K562 (cell line): ENCODE measurements around the gene KCNQ2. TPM values are rescaled to one million over a fixed set of nuclear protein-coding genes. Genes with fewer than 3 reads are reported as not detected.

Experiments
- ATAC-seq: fragments of 200-7000 bp; cut with Tn5 transposase; 3 replicates; pipeline ENCODE4 v1.9.1; 2020; ENCODE audit warnings: moderate library complexity
- BruUV-seq: library from RNA; stranded (reverse); fragments of 400-500 nt; replicated peaks from 2 replicates; lab custom pipeline; 2021; lab: Mats Ljungman, UMichigan
- CTCF ChIA-PET: fragments of 300-600 bp; formaldehyde crosslinking; extraction: SDS; loops from one replicate; lab custom pipeline; 2021; ENCODE audit warnings: low intra/inter-chr PET ratio; lab: Yijun Ruan, JAX
- POLR2A ChIA-PET: fragments of 300-600, 350-650 bp; sonication (Branson Sonifier 250); formaldehyde crosslinking; extraction: SDS; loops from one replicate; lab custom pipeline; 2021; ENCODE audit warnings: antibody characterized with exemption, inconsistent platforms; lab: Yijun Ruan, JAX
- DNase-seq, 4 experiments: peaks; one replicate each; pipeline versions ENCODE4 v3.0.0 to v3.0.0-alpha.2; 2011 to 2018; ENCODE audit warnings: low spot score in 3 of 4, mixed read lengths in 3 of 4; ENCODE audit errors: extremely low read depth in 1 of 4
- FAIRE-seq: peaks from 2 replicates; lab custom pipeline; 2011; peaks lifted over from hg19 to GRCh38; lab: Jason Lieb, UNC
- H2AFZ ChIP-seq: 2 replicates; pipeline ENCODE4 v1.6.0; 2011; ENCODE audit warnings: low read depth, low read length, control low read depth, inconsistent platforms
- H3K27ac ChIP-seq: fragments of 200-600 bp; 3 replicates; pipeline ENCODE4 v1.8.0; 2011; ENCODE audit warnings: low read depth, mild to moderate bottlenecking, control low read depth, inconsistent platforms, low read length, moderate library complexity, mixed read lengths; ENCODE audit errors: extremely low read depth
- H3K27me3 ChIP-seq, 2 experiments: fragments of 300-600 bp in 1 of 2; 2 replicates in 1 of 2; 3 replicates in 1 of 2; pipeline versions ENCODE4 v1.6.0 to v1.8.0; 2011; ENCODE audit warnings: inconsistent platforms in 2 of 2, low read length in 2 of 2, mild to moderate bottlenecking in 1 of 2, mixed read lengths in 1 of 2, moderate library complexity in 1 of 2; ENCODE audit not compliant: control insufficient read depth in 2 of 2, insufficient read depth in 2 of 2
- H3K36me3 ChIP-seq: fragments of 300-600 bp; 3 replicates; pipeline ENCODE4 v1.8.0; 2011; ENCODE audit warnings: mild to moderate bottlenecking, low read length, inconsistent platforms; ENCODE audit not compliant: control insufficient read depth, insufficient read depth
- H3K4me1 ChIP-seq, 2 experiments: fragments of 200-600 bp in 1 of 2; replicated peaks in 1 of 2; 2 replicates in 1 of 2; 3 replicates in 1 of 2; pipeline versions ENCODE4 v1.5.1 to v1.8.0; 2011; ENCODE audit warnings: inconsistent platforms in 2 of 2, low read length in 2 of 2, mild to moderate bottlenecking in 1 of 2, mixed read lengths in 1 of 2, moderate library complexity in 1 of 2; ENCODE audit not compliant: control insufficient read depth in 2 of 2, insufficient read depth in 2 of 2
- H3K4me2 ChIP-seq: 2 replicates; pipeline ENCODE4 v1.6.1; 2011; ENCODE audit warnings: low read length, control low read depth, inconsistent platforms, mixed read lengths; ENCODE audit not compliant: insufficient read depth
- H3K4me3 ChIP-seq: fragments of 200-600 bp; sonication (generic), shearing (Covaris generic); 2 replicates; pipeline ENCODE4 v1.5.1; 2016; ENCODE audit warnings: control low read depth, inconsistent platforms
- H3K79me2 ChIP-seq: fragments of 200-600 bp; 3 replicates; pipeline ENCODE4 v1.8.0; 2011; ENCODE audit warnings: low read length, inconsistent platforms; ENCODE audit not compliant: control insufficient read depth, insufficient read depth
- H3K9ac ChIP-seq, 2 experiments: 2 replicates each; pipeline versions ENCODE4 v1.6.0 to v1.6.1; 2011; ENCODE audit warnings: low read depth in 2 of 2, low read length in 2 of 2, control low read depth in 1 of 2, inconsistent platforms in 1 of 2, mild to moderate bottlenecking in 1 of 2, mixed read lengths in 1 of 2; ENCODE audit not compliant: insufficient read depth in 1 of 2
- H3K9me1 ChIP-seq: one replicate; pipeline ENCODE4 v1.6.0; 2011; ENCODE audit warnings: inconsistent platforms, mild to moderate bottlenecking, low read length, moderate library complexity; ENCODE audit not compliant: control insufficient read depth, insufficient read depth
- H3K9me3 ChIP-seq: replicated peaks from 2 replicates; pipeline ENCODE4 v1.5.1; 2011; ENCODE audit warnings: low read depth, low read length, inconsistent platforms; ENCODE audit not compliant: control insufficient read depth, insufficient read depth
- H4K20me1 ChIP-seq: replicated peaks from 2 replicates; pipeline ENCODE4 v1.6.1; 2011; ENCODE audit warnings: low read length, inconsistent platforms, mixed read lengths; ENCODE audit not compliant: control insufficient read depth, insufficient read depth
- GATAD2A ChIP-seq: fragments of 450-650 bp; IDR thresholded peaks from 2 replicates; pipeline ENCODE4 v1.6.1; 2017
- GMEB1 ChIP-seq: fragments of 250-450 bp; sonication (Bioruptor Pico); IDR thresholded peaks from 2 replicates; pipeline ENCODE4 v1.4.0; 2020; ENCODE audit warnings: mild to moderate bottlenecking
- HDAC3 ChIP-seq: fragments of 450-650 bp; IDR thresholded peaks from 2 replicates; pipeline ENCODE4 v1.6.1; 2018; ENCODE audit warnings: borderline replicate concordance, mild to moderate bottlenecking, moderate library complexity; ENCODE audit not compliant: partially characterized antibody
- HIVEP1 ChIP-seq: fragments of 250-450 bp; sonication (Bioruptor Pico); IDR thresholded peaks from 2 replicates; pipeline ENCODE4 v1.4.0; 2020; ENCODE audit warnings: mild to moderate bottlenecking
- KDM5B ChIP-seq: fragments of 200-600 bp; sonication (generic); IDR thresholded peaks from 2 replicates; pipeline ENCODE4 v1.6.1; 2012; ENCODE audit warnings: low read depth, mild to moderate bottlenecking, moderate library complexity, low read length, control low read depth, inconsistent platforms; ENCODE audit not compliant: insufficient replicate concordance
- KLF10 ChIP-seq: fragments of 250-450 bp; sonication (Bioruptor Pico); IDR thresholded peaks from 2 replicates; pipeline ENCODE4 v1.6.1; 2021; ENCODE audit warnings: matching md5 sums
- MBD1 ChIP-seq: fragments of 250-450 bp; sonication (Bioruptor Pico); IDR thresholded peaks from 2 replicates; pipeline ENCODE4 v1.8.0; 2022; ENCODE audit warnings: inconsistent platforms
- MYC ChIP-seq, 2 experiments: fragments of 250-450 bp in 1 of 2; sonication (Bioruptor Pico) in 1 of 2; IDR thresholded peaks; 2 replicates each; pipeline versions ENCODE4 v1.5.1 to v1.6.1; 2012 to 2021; ENCODE audit warnings: low read depth in 2 of 2, borderline replicate concordance in 1 of 2, improper control_type of control experiment in 1 of 2, low read length in 1 of 2, mild to moderate bottlenecking in 1 of 2, moderate library complexity in 1 of 2
- TCF7 ChIP-seq: sonication (generic); IDR thresholded peaks from 2 replicates; pipeline ENCODE4 v1.6.1; 2016; ENCODE audit warnings: antibody characterized with exemption, borderline replicate concordance
- YY1 ChIP-seq, 3 experiments: IDR thresholded peaks; 2 replicates each; pipeline ENCODE4 v1.6.1; 2011; ENCODE audit warnings: low read length in 2 of 3, mild to moderate bottlenecking in 2 of 3, moderate library complexity in 2 of 3, borderline replicate concordance in 1 of 3, control low read depth in 1 of 3, low read depth in 1 of 3; ENCODE audit not compliant: insufficient read depth in 3 of 3, insufficient replicate concordance in 2 of 3, control insufficient read depth in 1 of 3, insufficient read length in 1 of 3; ENCODE audit errors: extremely low read depth in 1 of 3
- ZNF695 ChIP-seq: fragments of 450-650 bp; formaldehyde crosslinking; IDR thresholded peaks from 2 replicates; pipeline ENCODE4 v1.4.0; 2020; ENCODE audit warnings: mild to moderate bottlenecking, moderate library complexity
- WGBS: fragments of 100-300 bp; shearing (Covaris generic); methylation state at CpG from one replicate; pipeline ENCODE4 v1.1.6; 2016; ENCODE audit warnings: low coverage, mixed read lengths; ENCODE audit not compliant: insufficient coverage; ENCODE audit errors: missing lambda C conversion rate; 5-methylcytosine and 5-hydroxymethylcytosine counted together
- in situ Hi-C: fragments of 300-500 bp; cut with MboI; formaldehyde crosslinking; loops from 4 replicates; pipeline ENCODE4 v1.15.0; 2018; ENCODE audit warnings: inconsistent platforms, mixed read lengths
- intact Hi-C: fragments of 100-400 bp; cut with micrococcal nuclease; formaldehyde crosslinking; loops from 2 replicates; pipeline ENCODE4 v1.14.2; 2022
- polyA plus RNA-seq, 8 experiments: library from polyadenylated mRNA; depleted of rRNA in 4 of 8; stranded (reverse) in 5 of 8; unstranded in 3 of 8; fragments of >200 nt; fragmentation: Nextera tagmentation in 2 of 8; fragmentation: Illumina TruSeq in 1 of 8; extraction: Ambion mirVana in 2 of 8; extraction: Trizol in 1 of 8; gene quantifications; 2 replicates each; pipeline versions ENCODE4 v1.2.1 to v1.2.3, GENCODE V29; 2011 to 2014; ENCODE audit warnings: inconsistent platforms in 1 of 8, missing spikeins in 1 of 8
- total RNA-seq, 7 experiments: library from RNA; depleted of rRNA in 6 of 7; stranded (reverse); fragments of >200 nt in 6 of 7; fragmentation: Illumina TruSeq in 2 of 7; extraction: Trizol in 2 of 7; gene quantifications; 2 replicates each; pipeline versions ENCODE4 v1.2.1 to v1.2.3, GENCODE V29; 2011 to 2021; ENCODE audit warnings: low replicate concordance in 1 of 7
- TF ChIP-seq, protein P1 (sequence below), 2 experiments: IDR thresholded peaks; 2 replicates each; pipeline ENCODE4 v1.6.1; 2012; ENCODE audit warnings: improper control_type of control experiment in 2 of 2, low read depth in 2 of 2, low read length in 2 of 2, borderline replicate concordance in 1 of 2
- TF ChIP-seq, protein P2 (sequence below): sonication (generic); formaldehyde crosslinking; IDR thresholded peaks from 2 replicates; pipeline ENCODE4 v1.8.0; 2022; ENCODE audit warnings: missing genetic modification reagents, mild to moderate bottlenecking, borderline replicate concordance

Gene KCNQ2
- total and polyA plus RNA-seq, 9 of the 15 experiments (the other 6 are each of a cell fraction or from before 2014, with no cell fraction given) = 0.13 to 0.16 TPM; not detected in 7

DNA sequence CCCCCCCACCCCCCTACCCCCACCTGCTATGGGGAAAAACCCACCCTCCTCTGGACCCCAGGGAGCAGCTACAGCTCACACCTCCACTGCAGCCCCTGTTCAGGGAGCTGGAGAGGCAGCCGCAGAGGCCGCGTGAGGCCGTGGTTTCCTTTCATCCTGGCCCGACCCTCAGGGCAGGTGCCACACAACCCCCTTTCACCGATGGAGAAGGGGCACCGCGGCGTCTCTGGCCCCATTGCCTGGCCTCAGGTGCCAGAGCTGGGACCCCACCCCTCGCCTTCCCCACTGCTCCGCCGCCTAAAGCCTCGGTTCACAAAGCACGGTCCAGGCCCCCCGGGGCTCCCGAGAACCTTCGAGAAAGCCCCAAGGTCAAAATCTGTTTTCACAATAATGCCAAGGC is 11.8 kb upstream of the KCNQ2 start:
- Histone ChIP-seq H3K27ac (no peak overlapping the region), H3K9me3 (no peaks in the 10 kb centered on the region), H3K79me2 (no peaks in the 10 kb centered on the region), H3K4me2 (no peak overlapping the region), H3K36me3 (no peaks in the 10 kb centered on the region), H3K9ac (no peak overlapping the region), H3K4me3 (no peak overlapping the region), H3K4me1 (peaks cover 0 to 30% of the 10 kb centered on the region in 2 experiments; a peak in 2 of 5 replicates), H4K20me1 (0 out of 2 replicates have a peak, but pooled peaks cover 14% of the 10 kb centered on the region), H3K27me3 (peaks cover 16 to 41% of the 10 kb centered on the region in 2 experiments; a peak in 4 of 5 replicates), H3K9me1 (no peaks in the 10 kb centered on the region), H2AFZ (no peak overlapping the region)
- in situ Hi-C loops (no loop called here), intact Hi-C loops (no loop called here)
- 3% methylated on average over 17 of the region's 17 CpGs for WGBS
- no TSS peak for BruUV-seq
- ChIA-PET POLR2A (no interaction called here), CTCF (no interaction called here)
- DNase-seq (no peak), ATAC-seq (no peak), FAIRE-seq (no peak)
- TF ChIP-seq KDM5B (no peak), TCF7 (no peak), ZNF695 (no peak), HDAC3 (no peak), KLF10 (CRISPR knock-in tag) (no peak), YY1 (IDR thresholded peaks at IDR 0.05; ENCODE audit: borderline replicate concordance in 1 of 3, control insufficient read depth in 1 of 3, extremely low read depth in 1 of 3, insufficient read depth in 3 of 3, insufficient read length in 1 of 3, insufficient replicate concordance in 2 of 3, low read depth in 1 of 3, low read length in 2 of 3) (no peak), GATAD2A (no peak), MYC (IDR thresholded peaks at IDR 0.05; ENCODE audit: low read depth, low read length) (no peak), MYC (CRISPR knock-in tag; IDR thresholded peaks at IDR 0.05; ENCODE audit: borderline replicate concordance, low read depth) (no peak), HIVEP1 (CRISPR knock-in tag) (no peak), MBD1 (CRISPR knock-in tag) (no peak), GMEB1 (CRISPR knock-in tag) (no peak)
- TF ChIP-seq, protein P1, sequence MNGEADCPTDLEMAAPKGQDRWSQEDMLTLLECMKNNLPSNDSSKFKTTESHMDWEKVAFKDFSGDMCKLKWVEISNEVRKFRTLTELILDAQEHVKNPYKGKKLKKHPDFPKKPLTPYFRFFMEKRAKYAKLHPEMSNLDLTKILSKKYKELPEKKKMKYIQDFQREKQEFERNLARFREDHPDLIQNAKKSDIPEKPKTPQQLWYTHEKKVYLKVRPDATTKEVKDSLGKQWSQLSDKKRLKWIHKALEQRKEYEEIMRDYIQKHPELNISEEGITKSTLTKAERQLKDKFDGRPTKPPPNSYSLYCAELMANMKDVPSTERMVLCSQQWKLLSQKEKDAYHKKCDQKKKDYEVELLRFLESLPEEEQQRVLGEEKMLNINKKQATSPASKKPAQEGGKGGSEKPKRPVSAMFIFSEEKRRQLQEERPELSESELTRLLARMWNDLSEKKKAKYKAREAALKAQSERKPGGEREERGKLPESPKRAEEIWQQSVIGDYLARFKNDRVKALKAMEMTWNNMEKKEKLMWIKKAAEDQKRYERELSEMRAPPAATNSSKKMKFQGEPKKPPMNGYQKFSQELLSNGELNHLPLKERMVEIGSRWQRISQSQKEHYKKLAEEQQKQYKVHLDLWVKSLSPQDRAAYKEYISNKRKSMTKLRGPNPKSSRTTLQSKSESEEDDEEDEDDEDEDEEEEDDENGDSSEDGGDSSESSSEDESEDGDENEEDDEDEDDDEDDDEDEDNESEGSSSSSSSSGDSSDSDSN (IDR thresholded peaks at IDR 0.05; ENCODE audit: borderline replicate concordance in 1 of 2, low read depth in 2 of 2, low read length in 2 of 2) = no peak
- TF ChIP-seq, protein P2, sequence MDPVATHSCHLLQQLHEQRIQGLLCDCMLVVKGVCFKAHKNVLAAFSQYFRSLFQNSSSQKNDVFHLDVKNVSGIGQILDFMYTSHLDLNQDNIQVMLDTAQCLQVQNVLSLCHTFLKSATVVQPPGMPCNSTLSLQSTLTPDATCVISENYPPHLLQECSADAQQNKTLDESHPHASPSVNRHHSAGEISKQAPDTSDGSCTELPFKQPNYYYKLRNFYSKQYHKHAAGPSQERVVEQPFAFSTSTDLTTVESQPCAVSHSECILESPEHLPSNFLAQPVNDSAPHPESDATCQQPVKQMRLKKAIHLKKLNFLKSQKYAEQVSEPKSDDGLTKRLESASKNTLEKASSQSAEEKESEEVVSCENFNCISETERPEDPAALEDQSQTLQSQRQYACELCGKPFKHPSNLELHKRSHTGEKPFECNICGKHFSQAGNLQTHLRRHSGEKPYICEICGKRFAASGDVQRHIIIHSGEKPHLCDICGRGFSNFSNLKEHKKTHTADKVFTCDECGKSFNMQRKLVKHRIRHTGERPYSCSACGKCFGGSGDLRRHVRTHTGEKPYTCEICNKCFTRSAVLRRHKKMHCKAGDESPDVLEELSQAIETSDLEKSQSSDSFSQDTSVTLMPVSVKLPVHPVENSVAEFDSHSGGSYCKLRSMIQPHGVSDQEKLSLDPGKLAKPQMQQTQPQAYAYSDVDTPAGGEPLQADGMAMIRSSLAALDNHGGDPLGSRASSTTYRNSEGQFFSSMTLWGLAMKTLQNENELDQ (CRISPR knock-in tag) = no peak
